Spleen (tissue), 11 donors: ENCODE results near the gene TOPAZ1. TPM values are rescaled to one million over a fixed set of nuclear protein-coding genes. Genes with fewer than 3 reads are reported as not detected.

Source experiments
- DNase-seq: peaks from one replicate; pipeline ENCODE4 v3.0.0-alpha.2; 2020
- H3K27ac ChIP-seq, 8 donors: fragments of 200-600 bp; sonication (generic) in 7 of 8; 1 replicate in 4 of 8; 2 replicates in 4 of 8; pipeline versions ENCODE4 v1.5.0 to v1.8.0; 2016 to 2021; ENCODE audit warnings: inconsistent platforms in 4 of 8, mild to moderate bottlenecking in 4 of 8, moderate library complexity in 1 of 8
- H3K27me3 ChIP-seq, 7 donors: fragments of 200-600 bp; sonication (generic) in 6 of 7; replicated peaks in 1 of 7; 1 replicate in 4 of 7; 2 replicates in 3 of 7; pipeline versions ENCODE4 v1.5.0 to v1.8.0; 2016 to 2021; ENCODE audit warnings: inconsistent platforms in 3 of 7, mild to moderate bottlenecking in 1 of 7
- H3K36me3 ChIP-seq, 6 donors: fragments of 200-600 bp; sonication (generic) in 5 of 6; 1 replicate in 4 of 6; 2 replicates in 2 of 6; pipeline versions ENCODE4 v1.5.0 to v1.8.0; 2016 to 2021; ENCODE audit warnings: inconsistent platforms in 2 of 6
- H3K4me1 ChIP-seq, 6 donors: fragments of 200-600 bp; sonication (generic) in 5 of 6; 1 replicate in 3 of 6; 2 replicates in 3 of 6; pipeline versions ENCODE4 v1.5.0 to v1.8.0; 2016 to 2021; ENCODE audit warnings: inconsistent platforms in 3 of 6
- H3K4me3 ChIP-seq, 8 donors: fragments of 200-600 bp; sonication (generic) in 7 of 8; 1 replicate in 4 of 8; 2 replicates in 4 of 8; pipeline versions ENCODE4 v1.5.0 to v1.8.0; 2016 to 2021; ENCODE audit warnings: inconsistent platforms in 4 of 8, mild to moderate bottlenecking in 4 of 8, moderate library complexity in 2 of 8
- H3K9me3 ChIP-seq, 8 donors: fragments of 200-600 bp; sonication (generic) in 7 of 8; 1 replicate in 4 of 8; 2 replicates in 4 of 8; pipeline versions ENCODE4 v1.5.0 to v1.8.0; 2016 to 2021; ENCODE audit warnings: inconsistent platforms in 4 of 8
- CTCF ChIP-seq, 11 experiments: fragments of 200-600 bp in 7 of 11; fragments of 450-650 bp in 4 of 11; sonication (generic) in 4 of 11; IDR thresholded peaks in 8 of 11; conservative IDR thresholded peaks in 3 of 11; 1 replicate in 7 of 11; 2 replicates in 4 of 11; pipeline versions ENCODE4 v1.4.0 to v1.8.0; 2016 to 2021; ENCODE audit warnings: antibody characterized with exemption in 11 of 11, inconsistent platforms in 4 of 11, mild to moderate bottlenecking in 1 of 11
- POLR2A ChIP-seq, 3 donors: fragments of 450-650 bp; IDR thresholded peaks; one replicate each; pipeline ENCODE4 v1.5.1; 2017; ENCODE audit warnings: antibody characterized with exemption in 3 of 3, mild to moderate bottlenecking in 1 of 3
- POLR2AphosphoS5 ChIP-seq, 3 donors: sonication (generic); formaldehyde crosslinking; IDR thresholded peaks; one replicate each; pipeline ENCODE4 v1.5.1; 2017; ENCODE audit warnings: antibody characterized with exemption in 3 of 3
- WGBS, 5 donors: extraction: QIAGEN DNeasy Blood & Tissue Kit in 3 of 5; methylation state at CpG; one replicate each; pipeline versions ENCODE4 v1.1.5 to v1.1.7; 2013 to 2018; 5-methylcytosine and 5-hydroxymethylcytosine counted together
- intact Hi-C: fragments of 100-400 bp; cut with DNase I; formaldehyde crosslinking; loops from one replicate; pipeline ENCODE4 v1.15.0; 2023; ENCODE audit warnings: low total_unique reads
- polyA plus RNA-seq, 3 donors: library from polyadenylated mRNA; stranded (reverse); fragments of 200-250 nt; gene quantifications; one replicate each; pipeline ENCODE4 v1.2.1, GENCODE V29; 2013
- total RNA-seq, 7 donors: library from RNA; depleted of rRNA in 3 of 7; stranded (reverse); fragments of >200 nt in 3 of 7; fragmentation: NEBNext Ultra II Directional in 4 of 7; extraction: Animal tissue kit (Norgen Biotek cat#: 25700) in 4 of 7; gene quantifications; one replicate each; pipeline versions ENCODE4 v1.1.0 to v1.2.1, GENCODE V29; 2016 to 2021
- donor health status: healthy with polysubstance abuse.
- donor health status: DM: no; HTN: no; CAD: no; lungs with moderate emphysema.
- donor health status: DM: no; HTN: no; CAD: no.
- donor health status: Bipolar disorder and iron deficiency.
- donor health status: healthy.
- donor health status: DM: no; HTN: no; CAD: no.
- donor health status: DM: yes; HTN: yes; CAD: no.

The TOPAZ1 gene
- total and polyA plus RNA-seq, 10 donors, result not detected

DNA sequence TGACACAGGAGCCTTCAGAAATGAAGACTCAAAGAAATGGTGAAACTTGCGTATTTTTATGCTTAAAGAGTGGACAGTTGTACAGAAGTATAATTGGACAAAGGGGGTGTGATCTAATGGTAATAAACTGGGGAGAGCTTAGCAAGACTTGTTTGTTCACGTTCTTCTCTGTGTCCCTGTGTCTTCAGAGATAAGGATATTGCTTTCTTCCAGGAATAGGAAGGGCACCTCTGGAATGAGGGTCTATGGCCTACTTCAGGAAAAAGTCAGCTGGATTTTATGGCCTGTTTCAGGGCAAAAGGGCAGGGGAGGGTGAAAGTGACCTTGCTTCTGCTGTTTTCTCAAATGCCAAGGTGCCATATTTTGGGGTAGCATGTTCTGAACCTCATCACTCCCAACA lies 4.5 kb upstream of the TOPAZ1 start:
- TF ChIP-seq POLR2AphosphoS5 (IDR thresholded peaks at IDR 0.05) (no peak), POLR2A (IDR thresholded peaks at IDR 0.05) (no peak), CTCF (IDR thresholded peaks at IDR 0.05 in 8 of 11, conservative IDR thresholded peaks at IDR 0.05 in 3 of 11) (no peak)
- Histone ChIP-seq H3K36me3 (no peaks in the 10 kb centered on the region), H3K4me1 (peaks cover 4 to 13% (median 6%) of the 10 kb centered on the region in 6 donors), H3K27ac (no peak overlapping the region), H3K27me3 (peaks cover 0 to 62% (median 20%) of the 10 kb centered on the region in 7 donors), H3K9me3 (peaks cover 0 to 7% (median 0%) of the 10 kb centered on the region in 8 donors), H3K4me3 (no peak overlapping the region)
- intact Hi-C loops, result no loop called here
- DNase-seq, result no peak
- WGBS, 5 donors, result 66 to 87% (median 78%) methylated on average over 2 of the region's 2 CpGs

DNA sequence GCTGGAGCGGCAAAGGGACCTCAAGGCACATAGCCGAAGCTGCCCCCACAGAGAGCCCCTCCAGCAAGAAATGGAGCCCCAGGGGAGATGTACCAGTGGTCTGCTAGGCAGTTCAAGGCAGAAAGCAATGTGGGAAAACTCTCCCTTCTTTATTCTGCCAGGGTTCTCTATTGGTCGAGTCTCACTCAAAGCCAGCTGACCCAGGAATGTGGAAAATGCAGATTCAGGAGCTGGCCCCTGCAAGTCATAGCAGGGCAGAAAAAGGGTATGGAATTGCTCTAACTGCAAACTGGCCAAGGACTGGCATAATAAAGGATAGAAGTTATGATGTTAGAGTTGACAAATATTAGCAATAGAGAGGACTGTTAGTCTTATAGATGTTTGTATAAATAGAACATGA lies 4.0 kb upstream of the TOPAZ1 start:
- TF ChIP-seq POLR2AphosphoS5 (IDR thresholded peaks at IDR 0.05), result no peak
- no peak for DNase-seq
- Histone ChIP-seq H3K36me3 (no peaks in the 10 kb centered on the region), H3K9me3 (peaks cover 0 to 8% (median 0%) of the 10 kb centered on the region in 8 donors), H3K4me1 (peaks cover 4 to 13% (median 6%) of the 10 kb centered on the region in 6 donors), H3K27ac (no peak overlapping the region), H3K4me3 (no peak overlapping the region), H3K27me3 (peaks cover 0 to 61% (median 21%) of the 10 kb centered on the region in 7 donors)
- intact Hi-C loops, result no loop called here
- 75 to 94% (median 92%) methylated on average over 3 of the region's 3 CpGs for WGBS, 5 donors

GRCh38 chr3:44238889-44239288 lies 2.8 kb upstream of the TOPAZ1 start:
- 30 to 82% (median 49%) methylated on average over 2 of the region's 2 CpGs for WGBS, 5 donors

DNA sequence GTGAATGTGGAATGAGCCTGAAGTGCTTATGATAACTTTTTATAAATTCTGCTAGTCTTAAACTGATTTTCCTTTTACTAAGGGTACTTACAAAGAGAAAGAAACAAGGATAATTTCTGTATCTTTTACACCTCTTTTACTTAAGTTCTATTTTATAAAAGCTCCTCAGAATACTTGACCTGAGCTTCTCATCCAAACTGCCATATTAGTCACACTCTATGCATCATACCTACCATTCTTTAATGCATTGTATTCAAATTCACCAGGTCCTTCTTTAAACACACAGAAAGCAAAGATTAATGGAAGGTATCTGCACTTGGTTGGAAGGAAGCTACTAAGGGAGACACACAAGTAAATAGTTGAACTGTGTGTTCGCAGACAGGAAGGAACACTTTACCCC lies 1.6 kb upstream of the TOPAZ1 start:
- Histone ChIP-seq H3K4me3 (no peak overlapping the region), H3K27me3 (peaks cover 0 to 59% (median 21%) of the 10 kb centered on the region in 7 donors), H3K9me3 (peaks cover 0 to 8% (median 0%) of the 10 kb centered on the region in 8 donors), H3K27ac (no peak overlapping the region), H3K36me3 (no peaks in the 10 kb centered on the region), H3K4me1 (peaks cover 4 to 13% (median 6%) of the 10 kb centered on the region in 6 donors)
- DNase-seq, result no peak
- 63 to 74% (median 66%) methylated on average over 1 of the region's 1 CpG for WGBS, 5 donors
- intact Hi-C loops, result no loop called here
- TF ChIP-seq POLR2A (IDR thresholded peaks at IDR 0.05), result no peak
- no peak for TF ChIP-seq CTCF (IDR thresholded peaks at IDR 0.05 in 8 of 11, conservative IDR thresholded peaks at IDR 0.05 in 3 of 11)
- no peak for TF ChIP-seq POLR2AphosphoS5 (IDR thresholded peaks at IDR 0.05)

More at GRCh38 chr3:44238889-44239288, 2.8 kb upstream of the TOPAZ1 start:
- TF ChIP-seq POLR2A (IDR thresholded peaks at IDR 0.05) (no peak), POLR2AphosphoS5 (IDR thresholded peaks at IDR 0.05) (no peak), CTCF (IDR thresholded peaks at IDR 0.05 in 8 of 11, conservative IDR thresholded peaks at IDR 0.05 in 3 of 11) (no peak)
- intact Hi-C loops, result no loop called here
- DNase-seq, result no peak
- Histone ChIP-seq H3K4me3 (no peak overlapping the region), H3K4me1 (peaks cover 4 to 13% (median 6%) of the 10 kb centered on the region in 6 donors), H3K9me3 (peaks cover 0 to 8% (median 0%) of the 10 kb centered on the region in 8 donors), H3K36me3 (no peaks in the 10 kb centered on the region), H3K27ac (no peak overlapping the region), H3K27me3 (peaks cover 0 to 52% (median 21%) of the 10 kb centered on the region in 7 donors)
